Measurements from ENCODE around the gene KBTBD3.
"Not testable (repeated sequence)": the region's sequence is repeated elsewhere in the genome, so short reads cannot be mapped to it uniquely, and the experiment has no call there.

DNA sequence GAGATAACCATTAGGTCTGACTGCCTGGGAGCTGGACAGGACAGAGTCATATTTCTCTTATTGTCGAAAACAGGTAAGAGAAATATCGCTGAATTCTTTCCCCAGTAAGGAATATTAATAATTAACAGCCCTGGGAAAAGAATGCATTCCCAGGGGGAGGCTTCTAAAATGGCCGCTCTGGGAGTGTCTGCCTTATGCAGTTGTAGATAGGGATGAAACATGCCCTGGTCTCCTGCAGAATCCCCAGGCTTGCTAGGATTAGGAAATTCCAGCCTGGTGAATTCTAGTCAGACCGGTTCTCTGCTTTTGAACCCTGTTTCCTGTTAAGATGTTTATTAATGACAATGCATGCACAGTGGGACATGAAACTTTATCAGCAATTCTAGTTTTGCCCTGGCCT, 74.1 kb downstream of the KBTBD3 start:
- TF ChIP-seq, protein P1, sequence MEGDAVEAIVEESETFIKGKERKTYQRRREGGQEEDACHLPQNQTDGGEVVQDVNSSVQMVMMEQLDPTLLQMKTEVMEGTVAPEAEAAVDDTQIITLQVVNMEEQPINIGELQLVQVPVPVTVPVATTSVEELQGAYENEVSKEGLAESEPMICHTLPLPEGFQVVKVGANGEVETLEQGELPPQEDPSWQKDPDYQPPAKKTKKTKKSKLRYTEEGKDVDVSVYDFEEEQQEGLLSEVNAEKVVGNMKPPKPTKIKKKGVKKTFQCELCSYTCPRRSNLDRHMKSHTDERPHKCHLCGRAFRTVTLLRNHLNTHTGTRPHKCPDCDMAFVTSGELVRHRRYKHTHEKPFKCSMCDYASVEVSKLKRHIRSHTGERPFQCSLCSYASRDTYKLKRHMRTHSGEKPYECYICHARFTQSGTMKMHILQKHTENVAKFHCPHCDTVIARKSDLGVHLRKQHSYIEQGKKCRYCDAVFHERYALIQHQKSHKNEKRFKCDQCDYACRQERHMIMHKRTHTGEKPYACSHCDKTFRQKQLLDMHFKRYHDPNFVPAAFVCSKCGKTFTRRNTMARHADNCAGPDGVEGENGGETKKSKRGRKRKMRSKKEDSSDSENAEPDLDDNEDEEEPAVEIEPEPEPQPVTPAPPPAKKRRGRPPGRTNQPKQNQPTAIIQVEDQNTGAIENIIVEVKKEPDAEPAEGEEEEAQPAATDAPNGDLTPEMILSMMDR (conservative IDR thresholded peaks at IDR 0.05; ENCODE audit: low read depth, low read length), result not testable (repeated sequence)
- TF ChIP-seq POLR2A (IDR thresholded peaks at IDR 0.05; ENCODE audit: low read depth, low read length); MXI1 (IDR thresholded peaks at IDR 0.05; ENCODE audit: borderline replicate concordance, low read depth, low read length); FOS (IDR thresholded peaks at IDR 0.05; ENCODE audit: low read depth, low read length); RCOR1 (IDR thresholded peaks at IDR 0.05; ENCODE audit: insufficient replicate concordance, low read length); RAD21 (IDR thresholded peaks at IDR 0.05; ENCODE audit: low read length); SMC3 (IDR thresholded peaks at IDR 0.05; ENCODE audit: low read depth, low read length); RFX5 (IDR thresholded peaks at IDR 0.05; ENCODE audit: low read depth, low read length); MAZ (IDR thresholded peaks at IDR 0.05; ENCODE audit: borderline replicate concordance, low read depth, low read length): not testable (repeated sequence)

All from IMR-90 (cell line).